Stimulated activated CD4-positive, alpha-beta T cell treated with anti-CD3 and anti-CD28 coated beads, Interleukin-4, amount 100 ng/mL, for 48 hours (primary cell): ENCODE measurements around the gene POP5.
A peak's percentile ranks its signal among the peaks of the same experiment; 100 is the strongest.
"Not testable (repeated sequence)": the region's sequence is repeated elsewhere in the genome, so short reads cannot be mapped to it uniquely, and the experiment has no call there.

Experiments used
- DNase-seq, 2 donors: peaks; one replicate each; pipeline ENCODE4 v3.0.0-alpha.2; 2020; ENCODE audit warnings: low read depth in 2 of 2

POP5 gene

GRCh38 chr12:120580787-120581723 lies at the start of gene POP5:
POP5 (minus strand) TSS chr12:120581402; CDS start chr12:120581362, 40 bp downstream.
- peak; percentile 89 to 92 for DNase-seq

GRCh38 chr12:120630104-120630892 lies 49.1 kb upstream of the POP5 start:
- no peak for DNase-seq

GRCh38 chr12:120628919-120629318 lies 47.7 kb upstream of the POP5 start:
- DNase-seq: no peak

GRCh38 chr12:120625557-120626419 lies 44.6 kb upstream of the POP5 start:
- no peak for DNase-seq

GRCh38 chr12:120620624-120621023 lies 39.4 kb upstream of the POP5 start:
- no peak for DNase-seq

- no peak for DNase-seq
Observed at GRCh38 chr12:120618954-120619615, 37.9 kb upstream of the POP5 start.

GRCh38 chr12:120617767-120618166 lies 36.6 kb upstream of the POP5 start:
- not testable (repeated sequence) for DNase-seq

GRCh38 chr12:120617193-120617592 lies 36.0 kb upstream of the POP5 start:
- not testable (repeated sequence) for DNase-seq

- DNase-seq: no peak
Observed at GRCh38 chr12:120614848-120615247, 33.6 kb upstream of the POP5 start.

GRCh38 chr12:120611534-120611933 lies 30.3 kb upstream of the POP5 start:
- not testable (repeated sequence) for DNase-seq

- DNase-seq: no peak
Observed at GRCh38 chr12:120610560-120610959, 29.4 kb upstream of the POP5 start.

- not testable (repeated sequence) for DNase-seq
Observed at GRCh38 chr12:120602416-120602815, 21.2 kb upstream of the POP5 start.

GRCh38 chr12:120599672-120600552 lies 18.7 kb upstream of the POP5 start:
- DNase-seq: no peak

GRCh38 chr12:120598674-120599463 lies 17.7 kb upstream of the POP5 start:
- no peak for DNase-seq

GRCh38 chr12:120597861-120598260 lies 16.7 kb upstream of the POP5 start:
- DNase-seq: no peak

- no peak for DNase-seq
Observed at GRCh38 chr12:120596901-120597300, 15.7 kb upstream of the POP5 start.

- DNase-seq: no peak
Observed at GRCh38 chr12:120592121-120593049, 11.2 kb upstream of the POP5 start.

- no peak for DNase-seq
Observed at GRCh38 chr12:120590741-120591407, 9.7 kb upstream of the POP5 start.
